D341Med (cell line): ENCODE results near the gene BCR.

Experiments used
- DNase-seq: peaks from one replicate; pipeline ENCODE4 v3.0.0; 2012; ENCODE audit warnings: low spot score

The BCR gene

DNA sequence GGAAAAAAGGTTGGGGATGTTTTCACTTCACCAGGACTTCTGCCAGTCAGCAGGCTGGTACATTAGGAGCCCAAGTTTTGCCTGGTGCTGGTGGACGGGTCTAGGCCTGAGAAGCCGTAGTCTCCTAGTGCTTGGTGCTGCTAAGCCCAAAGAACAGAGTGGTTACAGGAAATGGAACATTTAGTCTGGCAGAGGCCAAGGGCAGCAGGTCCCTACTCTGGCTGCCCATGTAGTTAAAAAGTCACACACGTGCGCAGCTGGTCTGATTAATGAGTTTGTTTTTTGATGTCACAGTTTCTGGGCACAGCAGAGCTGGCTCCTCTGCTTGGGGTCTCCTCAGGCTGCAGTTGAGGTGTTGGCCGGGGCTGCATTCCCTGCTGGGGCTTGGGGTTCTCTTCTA, 20.6 kb downstream of the BCR start:
- no peak for DNase-seq

GRCh38 chr22:23202812-23203451, 22.6 kb downstream of the BCR start:
- DNase-seq = no peak

GRCh38 chr22:23203452-23204124, 23.3 kb downstream of the BCR start:
- DNase-seq = no peak

DNA sequence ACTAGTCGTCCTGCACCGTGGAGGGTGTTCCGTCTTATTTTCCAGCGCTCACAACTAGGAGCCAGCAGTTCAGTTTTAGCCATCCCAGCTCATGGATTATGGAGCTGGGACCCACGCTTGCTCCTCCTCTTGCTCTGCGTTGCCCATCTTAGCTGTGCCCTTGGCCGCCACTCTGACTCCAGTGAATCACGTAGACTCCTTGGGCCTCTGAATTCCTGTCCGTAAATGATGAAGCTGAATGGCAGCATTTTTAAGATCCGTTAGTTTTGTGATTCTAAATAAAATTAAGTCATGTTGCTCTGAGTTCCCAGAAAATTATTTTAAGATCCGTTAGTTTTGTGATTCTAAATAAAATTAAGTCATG, 23.8 kb downstream of the BCR start:
- no peak for DNase-seq

DNA sequence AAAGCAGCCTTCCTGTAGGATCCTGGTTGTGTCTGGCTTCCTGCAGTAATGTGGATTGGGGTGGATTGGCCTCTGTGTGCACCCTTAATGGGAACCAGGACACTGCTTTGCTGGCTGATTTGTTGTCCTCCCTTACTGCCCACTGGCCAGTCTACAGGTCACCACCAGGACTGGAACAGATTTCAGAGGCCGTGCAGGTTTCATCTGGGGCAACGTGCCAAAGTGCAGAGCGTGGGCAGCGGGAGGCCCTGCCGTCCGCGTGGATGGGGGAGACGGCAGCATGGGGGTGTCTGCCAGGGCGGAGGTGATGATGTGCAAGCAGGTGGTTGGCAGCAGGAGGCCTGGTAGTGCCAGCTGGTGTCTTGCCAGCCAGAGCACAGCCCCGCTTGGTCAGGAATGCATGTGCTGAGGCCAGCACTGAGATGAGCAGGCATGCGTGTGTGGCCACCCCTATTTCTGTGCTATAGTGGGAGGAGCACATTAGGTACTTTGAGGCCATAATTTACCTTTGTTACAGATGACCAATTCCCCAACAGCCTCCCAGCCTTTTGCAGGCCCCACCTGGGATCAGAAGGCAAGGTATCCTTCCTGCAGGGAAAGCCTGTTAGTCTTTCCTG, 24.3 kb downstream of the BCR start:
- no peak for DNase-seq

DNA sequence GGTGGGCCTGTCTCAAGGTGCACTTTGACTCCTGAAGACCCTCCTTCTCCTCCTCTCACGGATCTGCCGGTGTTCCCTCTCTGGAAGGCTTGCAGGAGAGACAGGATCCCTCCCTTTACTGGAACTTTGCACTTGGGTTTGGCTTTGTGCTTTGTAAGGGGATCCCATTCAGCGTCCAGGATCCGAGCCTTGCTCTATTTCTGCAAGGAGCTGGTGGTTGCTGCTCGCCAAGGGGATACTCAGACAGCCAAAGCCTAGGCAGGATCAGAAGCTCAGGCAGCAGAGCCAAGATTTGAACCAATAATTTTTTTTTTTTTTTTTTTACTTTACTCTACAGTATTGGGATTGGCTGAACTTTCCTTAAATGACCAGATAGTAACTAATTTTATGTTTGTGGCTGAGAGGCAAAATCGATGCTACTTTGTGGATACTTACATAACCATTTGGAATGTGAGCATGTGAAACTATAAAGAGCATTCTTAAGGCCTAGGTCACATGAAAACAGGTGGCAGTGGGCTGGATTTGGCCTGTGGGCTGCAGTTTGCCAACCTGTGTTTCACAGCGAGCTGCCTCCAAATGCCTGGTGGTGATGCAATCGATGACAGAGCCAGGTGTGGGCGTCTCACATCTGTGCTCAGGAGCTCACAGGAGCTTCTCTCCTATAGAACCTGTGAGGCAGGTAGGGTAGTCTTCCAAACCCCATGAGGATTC, 25.2 kb downstream of the BCR start:
- no peak for DNase-seq

DNA sequence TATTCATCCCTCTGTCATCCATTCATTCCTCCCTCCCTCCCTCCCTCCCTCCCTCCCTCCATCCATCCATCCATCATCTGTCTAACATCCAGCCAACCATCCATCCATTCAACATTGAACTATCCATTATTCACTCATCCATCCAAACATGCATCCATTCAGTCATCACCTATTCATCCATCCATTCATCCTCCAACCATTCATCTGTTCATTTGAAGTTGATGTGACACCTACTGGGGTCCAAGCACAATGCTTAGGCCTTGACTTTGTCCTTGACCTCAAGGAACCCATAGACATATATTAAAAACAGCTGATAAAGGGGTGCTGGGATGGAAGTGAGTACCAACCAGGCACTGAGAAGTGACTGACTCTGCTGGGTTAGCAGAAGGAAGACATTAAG, 26.6 kb downstream of the BCR start:
- no peak for DNase-seq

DNA sequence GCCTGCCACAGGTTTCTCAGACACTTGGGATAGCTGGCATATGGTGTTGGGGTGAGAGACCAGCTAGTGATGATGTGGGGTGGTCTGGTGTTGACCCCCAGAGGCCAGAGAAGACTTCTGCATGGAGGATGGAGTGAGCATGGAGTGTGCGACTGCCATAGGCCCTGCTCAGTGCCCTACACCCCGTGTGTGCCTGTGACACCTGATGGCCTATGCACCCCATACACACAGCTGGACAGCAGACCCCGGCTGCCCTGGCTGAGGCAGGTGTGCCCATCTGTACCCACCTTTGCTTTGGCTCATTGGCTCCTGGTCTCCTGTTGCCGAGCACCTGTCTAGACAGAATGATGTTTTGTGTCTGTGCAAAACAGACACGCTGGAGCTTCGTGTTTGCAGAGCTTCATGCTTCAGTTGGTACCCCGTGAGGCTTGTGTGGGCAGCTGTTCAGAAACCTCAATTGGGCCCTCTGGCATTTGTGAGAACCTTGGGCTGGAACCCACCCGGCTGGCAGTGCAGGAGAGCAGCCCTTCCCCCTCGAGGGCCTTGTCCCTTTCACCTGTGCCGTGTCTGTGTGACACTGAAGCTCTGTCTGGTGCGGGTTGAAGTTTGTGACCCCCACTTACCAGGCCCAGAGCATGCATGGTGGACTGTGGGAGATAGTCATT, 27.6 kb downstream of the BCR start:
- no peak for DNase-seq

- DNase-seq = no peak
Observed at GRCh38 chr22:23210428-23211170, 30.3 kb downstream of the BCR start.

DNA sequence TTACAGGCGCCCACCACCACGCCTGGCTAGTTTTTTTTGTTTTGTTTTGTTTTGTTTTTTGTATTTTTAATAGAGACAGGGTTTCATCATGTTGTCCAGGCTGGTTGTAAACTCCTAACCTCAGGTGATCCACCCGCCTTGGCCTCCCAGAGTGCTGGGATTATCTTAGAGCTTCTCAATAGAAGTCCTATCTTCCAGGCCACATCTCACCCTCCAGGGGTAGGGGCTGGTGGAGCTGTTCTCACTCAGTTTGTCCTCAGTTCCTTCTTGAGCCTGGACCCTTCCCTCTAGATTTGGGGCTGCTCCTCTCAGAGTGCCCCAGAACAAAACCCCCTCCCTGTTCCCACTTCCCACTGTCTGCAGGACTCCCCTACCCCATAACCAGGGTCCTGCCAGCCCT, 31.3 kb downstream of the BCR start:
- no peak for DNase-seq

DNA sequence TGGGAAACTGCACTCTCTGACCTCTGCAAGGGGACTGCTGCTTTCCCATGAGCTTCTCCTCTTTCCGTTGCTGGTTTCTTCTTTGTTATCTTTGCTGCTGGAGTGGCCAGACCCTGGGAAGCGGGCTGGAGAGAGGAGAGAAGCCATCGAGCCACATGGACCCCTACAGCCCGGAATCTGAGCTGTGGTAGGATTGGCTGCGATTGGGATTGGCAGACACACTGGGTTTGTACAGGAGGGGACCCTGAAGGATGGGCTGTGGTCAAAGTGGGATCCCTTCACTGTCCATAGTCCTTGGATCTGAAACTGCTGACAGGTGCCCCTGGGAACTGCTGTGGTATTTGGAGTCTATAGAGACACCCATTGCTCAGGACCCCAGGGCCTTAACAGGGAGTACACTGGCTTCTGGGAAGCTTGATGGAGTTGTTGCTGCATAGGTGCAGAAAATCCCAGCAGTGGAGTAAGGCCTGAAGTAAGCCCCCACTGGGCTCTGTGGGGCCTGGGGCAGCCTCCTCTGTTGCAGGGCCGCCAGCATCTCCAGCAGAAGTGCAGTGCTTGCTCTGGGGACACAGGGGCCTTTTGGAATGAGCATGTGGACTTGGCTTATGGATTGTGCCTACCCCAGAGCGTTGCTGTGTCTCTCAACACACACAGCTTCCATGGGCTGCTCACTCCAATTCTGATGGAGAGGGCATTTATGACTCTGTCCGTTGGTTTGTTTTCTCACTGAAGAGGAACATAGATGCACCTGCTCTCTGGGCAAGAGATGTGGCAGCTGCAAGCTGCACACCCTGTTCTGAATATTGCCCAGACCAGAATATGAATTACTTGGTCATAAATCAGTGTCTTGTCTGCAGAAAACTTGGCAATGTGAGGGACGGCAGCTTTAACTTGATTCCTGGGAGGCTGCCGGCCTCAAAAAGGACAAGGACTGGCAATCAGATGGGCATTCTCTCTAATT, 32.0 kb downstream of the BCR start:
- no peak for DNase-seq

DNA sequence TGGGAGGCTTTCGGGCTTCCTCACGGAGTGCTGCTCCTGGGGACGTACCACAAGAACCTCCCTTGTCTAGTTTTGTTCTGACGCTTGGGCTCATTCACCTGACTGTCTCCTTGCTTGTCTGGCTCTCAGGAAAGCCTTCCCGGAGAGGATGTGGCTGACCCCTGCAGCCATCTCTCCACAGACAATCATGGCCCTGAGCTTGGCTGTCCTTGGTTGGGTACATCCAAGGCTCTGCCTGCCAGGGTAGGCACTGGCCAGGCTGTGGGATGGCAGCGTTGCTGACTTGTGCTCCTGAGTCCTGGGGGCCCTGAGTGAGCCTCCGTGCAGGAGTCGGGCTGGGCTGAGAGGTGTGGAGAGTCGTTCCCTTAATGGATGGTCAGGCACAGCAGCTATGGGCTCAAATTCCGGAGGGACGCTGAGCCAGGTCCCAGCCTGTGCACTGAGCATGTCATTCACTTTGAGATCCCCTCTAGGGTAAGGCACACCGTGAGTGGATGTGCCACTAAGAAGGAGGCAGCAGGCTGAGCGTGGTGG, 32.8 kb downstream of the BCR start:
- no peak for DNase-seq

- DNase-seq = no peak
Observed at GRCh38 chr22:23213581-23214334, 33.4 kb downstream of the BCR start.

GRCh38 chr22:23214398-23214797, 34.1 kb downstream of the BCR start:
- DNase-seq = no peak

DNA sequence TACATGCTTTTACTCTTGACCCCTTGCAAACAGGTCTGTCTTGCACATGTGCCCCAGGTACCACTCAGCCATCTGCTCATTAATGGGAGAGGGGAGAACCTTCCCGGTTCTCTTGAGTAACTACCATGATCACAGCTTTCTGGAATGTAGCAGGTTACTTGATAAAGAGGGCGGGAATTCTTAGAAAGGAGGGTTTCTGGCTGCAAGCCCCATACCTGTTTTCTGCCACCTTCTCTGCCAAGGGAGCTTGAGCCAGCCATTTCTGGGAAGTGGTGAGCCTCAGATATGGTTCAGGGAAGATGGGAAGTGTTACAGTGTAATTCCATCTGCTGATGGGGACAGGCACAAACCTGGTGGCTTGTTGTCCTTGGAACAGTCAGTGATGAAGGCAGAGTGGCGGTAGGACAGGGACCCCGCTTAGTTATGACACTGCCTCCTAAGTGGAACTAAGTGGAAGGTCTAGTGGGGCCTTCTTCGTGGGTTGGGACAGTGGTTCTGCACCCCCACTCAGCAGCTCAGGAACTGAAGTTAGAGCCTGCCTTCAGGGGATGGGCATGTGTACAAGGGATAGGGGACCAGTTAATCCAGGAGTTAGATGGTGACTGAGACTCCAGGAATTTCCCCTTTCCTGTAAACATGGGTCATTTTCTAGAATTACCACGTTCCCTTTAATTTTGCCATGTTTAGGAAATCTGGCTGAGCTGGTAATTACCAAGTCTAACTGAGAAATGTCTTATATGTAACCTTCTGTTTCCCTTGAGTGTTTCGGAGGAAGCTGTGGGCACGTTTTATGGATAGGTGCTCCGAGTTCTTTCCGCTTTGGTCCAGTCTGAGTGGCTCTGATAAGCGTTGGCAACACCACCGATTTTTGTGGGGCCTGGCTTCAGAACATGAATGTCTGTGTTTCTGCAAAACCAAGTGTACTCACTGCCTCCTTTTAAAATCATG, 35.3 kb downstream of the BCR start:
- no peak for DNase-seq

- DNase-seq = no peak
Observed at GRCh38 chr22:23216461-23217170, 36.3 kb downstream of the BCR start.

DNA sequence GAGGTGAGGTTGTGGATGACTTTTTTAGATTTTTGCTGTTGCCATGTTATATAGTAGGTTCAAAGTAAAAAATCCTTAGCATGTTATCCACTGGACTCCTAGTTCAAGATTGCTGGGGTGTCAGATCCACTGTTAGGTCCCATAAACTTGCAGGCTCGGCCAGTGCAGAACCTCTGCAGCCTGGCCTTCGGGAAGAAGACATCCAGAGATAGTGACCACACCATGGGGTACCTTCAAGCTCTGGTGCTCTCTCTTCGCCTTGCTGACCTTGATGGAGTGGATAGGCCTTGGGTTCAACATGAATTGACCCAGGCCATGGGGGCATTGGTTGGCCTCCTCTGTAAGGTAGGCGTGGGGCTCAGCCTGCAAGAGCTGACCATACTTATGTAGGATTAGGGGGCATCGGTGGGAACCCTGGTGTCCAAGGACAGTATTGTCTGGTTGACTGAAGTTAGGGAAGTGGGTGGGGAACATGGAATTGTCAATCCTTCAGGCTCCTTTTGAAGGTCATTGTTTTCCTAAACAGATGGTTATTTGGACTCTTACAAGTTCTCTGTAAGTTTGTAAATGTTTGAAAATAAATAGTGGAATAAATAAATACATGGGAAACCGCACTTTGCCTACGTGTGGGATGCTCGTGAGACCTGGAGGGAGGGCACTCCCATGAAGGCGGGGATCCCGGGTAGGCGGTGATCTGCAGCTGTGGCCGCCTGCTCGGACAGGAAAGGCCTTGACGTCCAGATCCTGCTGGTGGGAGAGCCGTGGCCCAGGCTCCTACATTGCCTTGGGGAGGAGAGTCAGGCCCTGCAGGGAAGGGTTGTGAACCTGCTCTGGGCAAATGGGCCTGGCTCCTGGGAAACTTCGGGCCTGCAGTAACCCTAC, 37.1 kb downstream of the BCR start:
- DNase-seq = no peak
